GM18526 (cell line): Measurements from ENCODE around the gene CHRNA7.

Experiments used
- POLR2A ChIP-seq: IDR thresholded peaks from 3 replicates; pipeline ENCODE4 v1.6.1; 2011; ENCODE audit not compliant: insufficient read length; ENCODE audit errors: extremely low read depth

CHRNA7 gene

DNA sequence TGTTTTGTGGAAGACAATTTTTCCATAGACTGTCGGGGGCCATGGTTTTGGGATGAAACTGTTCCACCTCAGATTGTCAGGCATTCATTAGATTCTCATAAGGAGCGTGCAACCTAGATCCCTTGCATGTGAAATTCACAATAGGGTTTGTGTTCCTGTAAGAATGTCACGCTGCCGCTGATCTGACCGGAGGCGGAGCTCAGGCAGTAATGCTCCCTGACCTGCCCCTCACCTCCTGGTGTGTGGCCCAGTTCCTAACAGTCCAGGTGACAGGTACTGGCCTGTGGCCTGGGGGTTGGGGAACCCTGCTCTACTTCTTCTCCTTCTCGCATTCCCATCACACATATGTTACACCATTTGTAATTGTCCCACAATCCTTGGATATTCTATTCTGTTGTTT is 11.0 kb downstream of the CHRNA7 start:
- TF ChIP-seq POLR2A: no peak

DNA sequence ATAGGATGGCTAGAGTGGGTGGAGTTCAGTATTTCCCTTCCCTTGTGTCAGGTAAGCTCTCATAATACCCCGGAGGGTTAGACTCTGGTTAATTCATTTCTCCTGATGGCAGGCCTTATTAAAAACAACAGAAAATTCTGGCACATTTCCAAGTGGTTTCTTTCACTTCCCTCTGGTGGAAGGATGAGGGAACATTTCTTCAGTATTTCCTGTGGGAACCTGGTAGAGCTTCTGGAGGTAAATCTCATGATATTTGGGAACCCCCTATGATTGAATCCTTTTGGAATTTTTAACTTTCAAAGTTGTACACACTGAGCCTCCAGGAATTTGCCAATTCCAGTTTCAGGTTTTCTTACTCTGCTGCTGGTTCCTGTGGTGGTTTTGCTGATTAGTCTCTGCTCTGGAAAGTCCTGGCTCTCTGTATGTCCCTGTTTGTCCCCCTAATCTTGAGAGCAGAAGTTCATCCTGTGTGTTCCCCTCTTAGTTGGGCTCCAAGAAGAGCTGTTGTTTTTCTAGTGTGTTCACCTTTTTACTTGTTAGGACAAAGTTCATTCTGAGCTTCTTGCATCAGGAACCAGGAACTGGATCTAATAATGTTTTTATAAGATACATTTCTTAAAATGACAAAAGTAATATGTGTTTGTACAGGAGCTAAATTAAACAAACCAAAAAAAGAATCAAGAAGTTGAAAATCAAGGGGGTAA is 12.1 kb downstream of the CHRNA7 start:
- TF ChIP-seq POLR2A: no peak

DNA sequence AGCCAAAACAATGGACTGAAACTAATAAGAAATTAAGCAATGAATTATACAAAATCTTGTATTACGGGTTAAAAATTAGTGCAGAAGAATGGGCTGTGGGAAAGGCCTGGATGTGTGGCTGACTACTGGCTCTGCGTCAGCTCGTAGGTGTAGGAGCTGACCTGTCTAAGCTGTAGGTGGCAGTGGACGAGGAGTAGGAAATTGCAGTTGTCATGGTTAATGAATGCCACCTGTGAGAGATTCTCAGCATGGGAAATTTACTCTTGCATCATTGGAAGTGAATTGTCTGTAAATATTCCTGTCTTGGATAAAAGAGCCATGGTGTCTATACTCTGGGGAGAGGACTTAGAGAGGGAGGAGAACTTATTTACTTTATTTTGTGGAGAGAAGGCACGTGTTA is 23.4 kb downstream of the CHRNA7 start:
- TF ChIP-seq POLR2A: no peak

DNA sequence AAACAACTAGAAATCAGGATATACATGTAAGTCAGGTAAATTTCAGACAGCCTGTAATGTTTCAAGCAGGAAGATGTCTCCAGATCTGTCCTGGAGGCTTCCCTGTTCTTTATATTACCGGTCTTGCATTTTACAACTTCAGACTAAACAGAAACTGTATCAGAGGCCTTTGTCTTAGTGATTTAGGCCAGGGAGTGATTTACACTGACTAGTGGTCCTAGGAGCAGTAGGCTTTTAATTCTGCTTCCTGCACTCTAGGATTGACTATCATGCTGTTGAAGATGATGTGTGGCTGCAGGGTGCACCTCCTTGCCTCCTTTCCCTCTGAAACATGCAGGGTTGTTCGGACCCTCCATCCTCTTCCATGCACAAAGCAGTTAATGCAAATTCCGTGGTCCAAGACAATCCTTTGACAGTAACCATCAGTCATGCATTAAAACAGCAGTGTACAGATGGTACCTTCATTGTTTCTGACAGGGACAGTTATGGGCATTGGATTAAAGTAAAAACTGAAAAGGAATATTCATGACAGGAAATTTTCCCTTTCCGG is 27.6 kb downstream of the CHRNA7 start:
- TF ChIP-seq POLR2A: no peak

DNA sequence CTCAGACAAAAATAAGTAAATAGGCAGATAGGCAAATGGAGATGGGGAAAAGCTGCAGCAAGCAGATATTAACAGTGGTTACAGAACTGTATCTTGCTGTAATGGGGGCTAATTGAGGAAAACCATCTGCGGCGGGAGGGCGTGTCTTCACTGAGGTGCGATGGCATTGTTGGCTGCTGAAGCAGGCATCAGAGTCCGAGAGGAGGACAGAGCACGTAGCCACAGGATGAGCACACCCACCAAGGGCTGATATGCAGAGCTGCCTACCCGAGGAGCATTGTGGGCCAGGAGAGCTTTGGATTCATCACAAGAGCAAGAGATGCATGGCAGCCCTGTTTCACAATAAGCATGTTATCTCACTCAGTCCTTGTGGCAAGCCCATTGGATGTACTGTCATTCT is 30.4 kb downstream of the CHRNA7 start:
- TF ChIP-seq POLR2A: no peak

DNA sequence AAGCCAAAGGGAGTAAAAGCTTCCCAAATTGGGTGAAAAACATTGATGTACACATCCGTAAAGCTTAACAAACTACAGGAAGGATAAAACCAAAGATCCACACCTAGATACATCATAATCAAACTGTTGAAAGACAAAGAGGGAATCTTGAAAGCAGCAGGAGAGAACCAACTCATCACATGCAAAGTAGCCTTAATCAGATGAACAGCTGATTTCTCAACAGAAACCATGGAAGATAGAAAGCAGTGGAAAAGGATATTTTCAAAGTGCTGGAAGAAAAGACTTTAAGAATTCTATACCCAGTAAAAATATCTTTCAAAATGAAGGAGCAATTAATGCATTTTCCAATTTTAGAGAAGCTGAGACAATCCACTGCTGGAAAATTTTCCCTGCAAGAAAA is 36.8 kb downstream of the CHRNA7 start:
- no peak for TF ChIP-seq POLR2A

DNA sequence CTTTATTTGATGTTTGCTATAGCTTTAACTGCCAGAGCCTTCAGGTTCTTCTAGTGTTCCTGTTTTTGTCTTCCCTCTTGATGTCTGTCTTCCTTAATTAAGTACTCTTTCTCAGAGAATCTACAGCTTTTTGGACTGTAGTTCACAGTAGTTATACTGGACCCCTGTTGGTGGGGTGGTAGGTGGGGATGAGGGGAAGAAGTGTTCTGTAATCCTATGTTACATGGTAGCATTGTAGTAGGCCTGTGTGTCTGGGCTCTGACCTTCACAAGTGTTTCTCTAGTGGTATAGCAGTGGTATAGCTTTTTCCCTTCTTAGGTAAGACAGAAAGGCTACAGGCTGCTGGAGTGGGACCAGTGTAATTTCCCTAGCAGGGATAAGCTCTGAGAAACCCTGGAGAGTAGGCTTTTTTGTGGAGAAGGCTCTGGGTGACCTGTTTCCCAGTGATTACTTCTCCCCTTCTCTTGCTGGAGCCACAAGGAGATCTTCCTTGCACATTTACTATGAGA is 59.6 kb downstream of the CHRNA7 start:
- TF ChIP-seq POLR2A: no peak

DNA sequence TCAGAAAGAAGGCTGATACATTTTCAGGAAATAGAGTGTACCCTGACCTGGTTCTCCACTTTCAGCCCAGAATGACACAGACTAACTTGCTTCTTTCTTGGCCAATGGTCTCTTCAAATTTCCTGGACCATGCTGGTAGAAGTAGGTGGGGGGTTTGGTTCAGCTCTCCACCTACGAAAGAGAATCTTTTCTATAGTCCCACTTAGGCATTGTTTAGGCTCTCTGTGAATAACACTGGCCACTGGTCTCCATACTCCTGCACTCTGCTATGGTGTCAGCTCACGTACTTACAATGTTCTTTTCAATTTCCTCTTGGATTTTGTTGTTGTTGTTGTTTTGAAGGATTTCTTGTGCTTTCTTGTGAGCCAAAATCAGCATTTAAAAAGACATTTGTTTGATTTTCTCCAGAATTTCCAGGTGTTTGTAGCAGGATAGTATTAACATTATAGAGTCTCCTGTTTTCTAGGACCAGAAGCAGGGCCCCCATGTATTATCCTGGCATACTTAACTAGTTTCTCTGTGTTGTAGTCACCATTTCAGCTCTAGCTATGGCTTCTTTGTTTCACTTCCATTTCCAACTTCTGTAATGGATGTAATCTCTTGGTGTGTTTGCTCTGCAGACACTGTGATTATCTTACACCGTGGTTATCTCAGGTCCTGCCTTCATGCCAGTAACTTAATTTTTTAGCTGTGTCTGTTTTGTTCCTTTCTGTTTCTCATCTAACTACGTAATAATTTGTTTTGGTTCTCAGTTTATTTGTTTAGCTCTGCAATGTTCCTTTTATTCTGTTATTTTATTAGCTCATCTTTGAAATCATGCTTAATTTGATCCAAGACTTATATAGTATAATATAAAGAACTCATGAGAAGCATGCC is 61.4 kb downstream of the CHRNA7 start:
- no peak for TF ChIP-seq POLR2A

DNA sequence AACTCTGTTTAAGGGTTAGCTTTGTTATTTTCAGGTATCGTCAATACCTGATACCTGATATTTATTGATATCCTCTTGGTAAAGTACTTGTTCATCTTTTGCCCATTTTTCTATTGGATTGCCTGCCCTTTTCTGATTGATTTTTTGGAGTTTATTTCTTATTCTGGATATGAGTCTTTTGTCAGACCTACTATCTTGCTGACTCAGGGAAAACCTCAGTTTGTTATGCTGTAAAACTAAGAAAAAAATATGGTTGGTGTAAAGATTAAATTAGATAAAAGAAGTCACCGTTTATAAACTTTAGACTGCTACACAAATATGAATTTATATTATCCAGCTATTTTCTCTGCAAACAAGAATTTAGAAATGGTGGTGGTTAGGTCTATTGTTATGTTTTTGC is 65.9 kb downstream of the CHRNA7 start:
- TF ChIP-seq POLR2A: no peak

DNA sequence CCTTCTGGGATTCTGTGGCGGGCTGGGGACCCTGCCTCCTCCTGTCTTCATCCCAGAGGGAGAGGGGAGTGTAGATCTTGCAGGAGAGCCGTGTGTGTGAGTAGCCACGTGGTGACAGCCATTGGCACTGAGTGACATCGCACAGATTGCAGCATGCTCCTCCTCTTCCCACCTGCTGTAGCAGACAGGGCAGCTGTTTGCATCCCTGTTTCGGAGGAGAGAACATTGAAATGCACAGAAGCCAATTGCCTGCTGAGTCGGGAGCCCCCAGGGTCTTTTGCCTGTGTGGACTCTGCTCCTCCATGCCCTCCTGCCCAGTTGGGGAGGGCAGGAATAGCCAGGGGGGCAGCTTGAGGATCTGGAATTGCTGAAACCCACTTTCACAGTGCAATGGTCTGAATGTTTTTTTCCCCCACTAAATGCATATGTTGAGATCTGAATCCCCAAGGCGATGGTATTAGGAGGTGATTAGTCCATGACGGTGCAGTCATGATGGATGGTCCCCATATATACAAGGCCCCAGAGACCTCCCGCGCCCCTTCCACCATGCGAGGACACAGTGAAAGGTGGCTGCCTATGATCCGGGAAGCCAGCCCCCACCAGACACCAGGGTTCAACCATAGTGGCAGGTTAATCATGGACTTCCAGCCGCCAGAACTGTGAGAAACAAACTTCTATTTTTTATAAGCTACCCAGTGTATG is 66.8 kb downstream of the CHRNA7 start:
- no peak for TF ChIP-seq POLR2A

DNA sequence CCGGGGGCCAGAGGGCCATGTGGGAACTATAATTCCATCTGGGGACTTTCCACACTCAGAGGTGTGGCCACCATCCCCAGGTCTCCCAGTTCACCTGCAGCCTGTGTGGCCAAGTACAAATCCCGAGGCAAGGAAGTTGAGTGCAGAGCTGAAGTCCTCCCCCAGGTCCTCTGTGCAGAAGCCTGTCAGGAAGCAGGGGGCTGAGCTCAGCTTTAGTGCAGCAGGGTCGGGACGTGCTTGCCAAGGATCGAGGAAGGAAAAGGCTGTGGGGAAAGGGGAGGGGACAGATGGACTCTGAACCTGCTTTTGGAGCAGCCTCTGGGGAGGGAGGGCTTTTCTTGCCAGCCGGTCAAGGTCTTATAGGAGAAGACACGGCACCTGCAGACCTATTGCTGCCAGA is 67.7 kb downstream of the CHRNA7 start:
- TF ChIP-seq POLR2A: no peak

DNA sequence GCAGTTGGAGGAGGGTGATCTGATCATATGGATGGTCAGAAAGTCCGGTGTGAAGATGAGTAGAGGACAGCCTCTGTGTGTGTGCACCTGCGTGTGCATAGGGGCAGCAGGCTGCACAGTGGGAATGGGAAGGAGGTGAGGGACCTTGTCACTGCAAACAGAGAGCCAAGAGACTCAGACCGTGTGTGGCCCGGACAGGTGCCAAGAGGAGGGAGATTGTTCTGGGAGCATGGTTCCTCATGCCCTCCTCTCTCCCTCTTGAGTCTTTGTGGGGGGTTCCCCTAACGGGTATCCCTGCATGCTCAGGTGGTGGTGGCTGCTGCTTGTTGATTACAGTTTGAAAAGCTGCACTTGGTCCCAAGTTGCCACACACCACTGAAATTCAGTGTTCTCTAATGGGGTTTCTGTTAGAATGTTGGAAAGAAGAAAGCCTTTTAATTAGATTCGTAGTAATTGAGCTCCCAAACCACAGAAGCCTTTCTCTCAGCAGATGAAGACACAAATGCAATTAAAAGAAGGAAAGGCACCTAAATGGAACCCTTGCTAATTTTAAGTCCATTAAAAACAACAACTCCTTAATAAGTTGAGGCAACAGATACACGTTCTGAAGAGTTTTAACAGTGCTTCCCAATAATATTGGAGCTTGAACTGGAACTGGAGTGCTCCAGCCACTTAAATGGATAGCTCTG is 68.9 kb downstream of the CHRNA7 start:
- no peak for TF ChIP-seq POLR2A

DNA sequence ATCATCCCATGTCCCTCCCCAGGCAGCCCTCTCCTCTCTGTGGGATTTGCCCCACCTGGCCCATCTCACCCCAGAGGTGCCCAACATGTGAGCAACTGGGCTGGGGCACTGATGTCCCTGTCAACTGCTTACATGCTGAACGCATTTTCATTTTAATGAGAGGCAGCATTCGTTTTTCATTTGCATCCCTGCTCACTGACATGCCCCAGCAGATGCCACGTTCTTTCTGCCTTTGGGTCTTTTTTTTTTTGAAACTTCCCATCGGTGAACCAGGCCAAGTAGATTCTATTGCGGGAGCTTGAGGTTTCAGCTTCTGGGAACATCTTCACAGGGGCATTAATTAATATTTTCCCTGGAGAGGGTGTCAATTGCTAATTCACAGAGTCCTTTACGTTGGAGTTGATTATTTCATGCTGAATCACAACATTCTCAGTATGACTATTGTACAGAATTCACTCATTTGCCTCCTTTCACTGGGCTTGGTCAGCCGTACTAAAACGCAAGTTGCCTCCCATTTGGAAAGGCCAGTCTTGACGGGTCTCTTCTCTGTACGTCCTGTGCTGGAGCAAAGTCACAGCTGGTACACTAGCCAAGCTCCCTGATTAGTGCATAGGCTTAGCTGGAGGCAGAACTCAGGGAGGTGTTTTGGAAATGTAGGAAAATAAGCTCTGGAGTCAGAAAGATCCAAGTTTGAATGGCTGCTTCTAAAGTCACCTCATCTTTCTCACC is 69.8 kb downstream of the CHRNA7 start:
- no peak for TF ChIP-seq POLR2A

DNA sequence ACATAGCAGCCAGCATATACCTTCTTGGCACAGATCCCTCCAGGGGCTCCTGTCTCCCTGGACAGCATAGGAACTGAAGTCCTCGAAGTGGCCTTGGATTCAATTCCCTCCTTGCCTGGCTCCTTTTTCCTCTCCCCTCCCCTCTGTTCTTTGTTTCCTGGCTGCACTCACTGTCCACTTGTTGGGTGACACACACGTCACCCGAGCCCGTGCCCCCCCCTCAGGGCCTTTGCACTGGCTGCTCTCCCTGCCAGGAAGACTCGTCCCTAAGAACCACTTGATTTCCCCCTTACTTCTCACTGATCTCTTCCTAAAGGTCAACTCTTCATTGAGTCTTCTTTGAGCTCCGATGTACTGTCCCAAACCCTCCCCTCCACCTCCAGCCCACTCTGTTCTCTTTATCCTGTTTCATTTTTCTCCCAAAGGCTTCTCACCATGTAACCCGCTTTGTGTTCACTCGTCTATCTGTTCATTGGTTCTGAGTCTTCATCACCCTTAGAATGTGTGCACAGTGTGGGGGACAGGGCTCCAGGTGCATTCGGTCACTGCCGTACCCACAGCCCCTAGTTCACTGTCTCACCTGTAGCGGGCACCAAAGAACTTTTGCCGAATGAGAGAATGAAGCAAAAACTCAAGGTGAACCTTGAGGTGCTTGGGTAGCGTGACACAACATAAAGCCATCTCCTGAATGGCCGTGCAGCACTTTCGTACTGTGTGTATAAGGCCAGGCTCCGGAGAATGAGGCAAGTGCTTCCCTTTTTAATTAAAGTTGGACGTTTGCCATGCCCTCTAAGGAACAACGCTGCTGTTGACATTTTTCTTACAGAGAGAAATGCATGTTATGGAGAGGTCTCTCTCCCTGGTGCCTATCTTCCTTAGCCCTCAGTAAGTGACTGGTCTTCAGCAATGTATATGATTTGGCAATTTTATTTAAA is 74.0 kb downstream of the CHRNA7 start:
- no peak for TF ChIP-seq POLR2A
